Measurements from ENCODE around the gene PRKCA.

DNA sequence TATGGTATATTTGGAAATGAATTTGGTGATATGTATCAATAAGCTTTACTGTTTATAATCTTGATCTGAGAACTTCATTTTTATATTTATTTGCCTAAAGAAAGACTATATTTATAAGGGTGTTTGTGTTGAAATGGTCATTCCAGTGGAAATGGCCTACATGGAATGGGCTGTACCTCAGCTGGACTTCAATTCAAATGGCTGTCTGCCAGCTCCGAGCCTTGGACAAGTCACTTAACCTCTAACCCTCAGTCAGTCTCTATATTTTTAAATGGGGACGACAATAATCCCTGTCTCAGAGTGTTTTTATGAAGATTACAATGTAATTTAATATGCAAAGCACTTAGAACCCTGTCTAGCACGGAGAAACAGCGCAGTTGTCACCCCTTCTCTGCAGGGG lies 271.7 kb downstream of the PRKCA start:
- TF ChIP-seq, protein P1, sequence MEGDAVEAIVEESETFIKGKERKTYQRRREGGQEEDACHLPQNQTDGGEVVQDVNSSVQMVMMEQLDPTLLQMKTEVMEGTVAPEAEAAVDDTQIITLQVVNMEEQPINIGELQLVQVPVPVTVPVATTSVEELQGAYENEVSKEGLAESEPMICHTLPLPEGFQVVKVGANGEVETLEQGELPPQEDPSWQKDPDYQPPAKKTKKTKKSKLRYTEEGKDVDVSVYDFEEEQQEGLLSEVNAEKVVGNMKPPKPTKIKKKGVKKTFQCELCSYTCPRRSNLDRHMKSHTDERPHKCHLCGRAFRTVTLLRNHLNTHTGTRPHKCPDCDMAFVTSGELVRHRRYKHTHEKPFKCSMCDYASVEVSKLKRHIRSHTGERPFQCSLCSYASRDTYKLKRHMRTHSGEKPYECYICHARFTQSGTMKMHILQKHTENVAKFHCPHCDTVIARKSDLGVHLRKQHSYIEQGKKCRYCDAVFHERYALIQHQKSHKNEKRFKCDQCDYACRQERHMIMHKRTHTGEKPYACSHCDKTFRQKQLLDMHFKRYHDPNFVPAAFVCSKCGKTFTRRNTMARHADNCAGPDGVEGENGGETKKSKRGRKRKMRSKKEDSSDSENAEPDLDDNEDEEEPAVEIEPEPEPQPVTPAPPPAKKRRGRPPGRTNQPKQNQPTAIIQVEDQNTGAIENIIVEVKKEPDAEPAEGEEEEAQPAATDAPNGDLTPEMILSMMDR (IDR thresholded peaks at IDR 0.05; ENCODE audit: extremely low read depth in 1 of 2, insufficient read depth in 1 of 2, low read depth in 1 of 2, low read length in 2 of 2), result no peak
- TF ChIP-seq POLR2A (IDR thresholded peaks at IDR 0.05; ENCODE audit: low read depth, low read length) (no peak), POLR2AphosphoS5 (IDR thresholded peaks at IDR 0.05; ENCODE audit: insufficient read depth, low read depth, low read length) (no peak), FOS (IDR thresholded peaks at IDR 0.05; ENCODE audit: borderline replicate concordance, insufficient read depth, low read length) (no peak), MYC (IDR thresholded peaks at IDR 0.05; ENCODE audit: low read depth, low read length) (no peak), EZH2 (IDR thresholded peaks at IDR 0.05; ENCODE audit: borderline replicate concordance, low read depth, low read length, severe bottlenecking) (no peak), MAX (IDR thresholded peaks at IDR 0.05; ENCODE audit: insufficient read depth, insufficient read length) (no peak), JUN (IDR thresholded peaks at IDR 0.05; ENCODE audit: borderline replicate concordance, insufficient read depth, insufficient read length, low read depth) (no peak), GATA2 (IDR thresholded peaks at IDR 0.05; ENCODE audit: insufficient read depth, insufficient read length, low read depth, low read length) (no peak)

Measured in endothelial cell of umbilical vein (primary cell).